Astrocyte of the cerebellum (primary cell): Measurements from ENCODE around the gene HYCC2.
A peak's percentile ranks its signal among the peaks of the same experiment; 100 is the strongest.
"Not testable (repeated sequence)": the region's sequence is repeated elsewhere in the genome, so short reads cannot be mapped to it uniquely, and the experiment has no call there.

Experiments
- DNase-seq: peaks from one replicate; pipeline ENCODE4 v3.0.0-alpha.2; 2011; ENCODE audit warnings: low read depth
- H3K4me3 ChIP-seq: 2 replicates; pipeline ENCODE4 v1.5.1; 2011; ENCODE audit warnings: mild to moderate bottlenecking, low read depth, low read length, moderate library complexity
- in situ Hi-C: cut with HindIII; loops from 2 replicates; pipeline ENCODE4 v1.10.0; 2017; ENCODE audit warnings: low sequenced_read_pairs
- TF ChIP-seq, protein P1 (sequence below): IDR thresholded peaks from 2 replicates; pipeline ENCODE4 v1.5.1; 2012; ENCODE audit warnings: low read length, low read depth, moderate library complexity, mild to moderate bottlenecking; ENCODE audit errors: missing control alignments

The HYCC2 gene

DNA sequence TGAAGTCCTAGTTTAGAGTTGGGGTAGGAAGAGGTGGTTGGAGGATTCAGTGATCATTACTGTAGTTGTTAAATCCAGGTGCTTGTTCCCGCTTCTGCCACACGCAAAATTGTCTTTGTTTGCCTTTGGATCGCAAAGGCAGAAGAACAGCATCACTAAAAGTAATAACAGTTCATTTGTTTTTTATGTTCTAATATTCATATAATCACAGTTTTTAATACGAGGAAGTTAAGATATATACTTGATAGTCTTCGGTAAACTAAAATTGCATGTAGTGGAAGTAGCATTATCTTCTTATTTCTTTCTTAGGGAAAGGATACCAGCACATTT is 695 bp upstream of the HYCC2 start:
- in situ Hi-C loops = no loop called here
- DNase-seq = no peak
- peak overlapping the region; percentile 82 for H3K4me3 ChIP-seq
- TF ChIP-seq, protein P1, sequence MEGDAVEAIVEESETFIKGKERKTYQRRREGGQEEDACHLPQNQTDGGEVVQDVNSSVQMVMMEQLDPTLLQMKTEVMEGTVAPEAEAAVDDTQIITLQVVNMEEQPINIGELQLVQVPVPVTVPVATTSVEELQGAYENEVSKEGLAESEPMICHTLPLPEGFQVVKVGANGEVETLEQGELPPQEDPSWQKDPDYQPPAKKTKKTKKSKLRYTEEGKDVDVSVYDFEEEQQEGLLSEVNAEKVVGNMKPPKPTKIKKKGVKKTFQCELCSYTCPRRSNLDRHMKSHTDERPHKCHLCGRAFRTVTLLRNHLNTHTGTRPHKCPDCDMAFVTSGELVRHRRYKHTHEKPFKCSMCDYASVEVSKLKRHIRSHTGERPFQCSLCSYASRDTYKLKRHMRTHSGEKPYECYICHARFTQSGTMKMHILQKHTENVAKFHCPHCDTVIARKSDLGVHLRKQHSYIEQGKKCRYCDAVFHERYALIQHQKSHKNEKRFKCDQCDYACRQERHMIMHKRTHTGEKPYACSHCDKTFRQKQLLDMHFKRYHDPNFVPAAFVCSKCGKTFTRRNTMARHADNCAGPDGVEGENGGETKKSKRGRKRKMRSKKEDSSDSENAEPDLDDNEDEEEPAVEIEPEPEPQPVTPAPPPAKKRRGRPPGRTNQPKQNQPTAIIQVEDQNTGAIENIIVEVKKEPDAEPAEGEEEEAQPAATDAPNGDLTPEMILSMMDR = no peak

DNA sequence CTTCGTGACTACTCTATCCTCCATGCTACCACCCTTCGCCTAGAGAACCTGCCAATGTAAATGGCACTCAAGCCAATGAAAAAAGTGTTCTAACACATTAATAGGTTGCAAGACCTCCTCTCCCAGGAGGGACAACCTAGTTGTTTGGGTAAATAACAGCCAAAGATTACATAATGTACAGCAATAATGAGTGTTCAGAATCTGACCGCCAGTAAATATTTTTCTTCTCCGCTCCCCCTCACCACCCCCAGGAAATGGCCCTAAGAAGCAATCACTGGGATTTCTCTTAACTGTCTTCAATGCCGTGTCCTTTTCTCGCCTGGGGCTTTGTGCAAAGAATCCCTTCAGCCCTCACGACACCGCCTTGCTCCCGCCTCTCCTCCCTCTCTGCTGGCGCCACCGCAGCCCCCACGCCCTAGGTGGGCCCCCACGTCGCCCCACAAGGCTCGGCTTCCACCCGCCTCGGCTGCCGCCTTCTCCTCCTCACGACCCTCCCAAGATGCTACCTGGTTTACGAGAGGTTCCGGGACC is 458 bp downstream of the HYCC2 start:
- peak overlapping the region; percentile 82 for H3K4me3 ChIP-seq
- TF ChIP-seq, protein P1 = no peak
- no peak for DNase-seq
- in situ Hi-C loops = no loop called here

DNA sequence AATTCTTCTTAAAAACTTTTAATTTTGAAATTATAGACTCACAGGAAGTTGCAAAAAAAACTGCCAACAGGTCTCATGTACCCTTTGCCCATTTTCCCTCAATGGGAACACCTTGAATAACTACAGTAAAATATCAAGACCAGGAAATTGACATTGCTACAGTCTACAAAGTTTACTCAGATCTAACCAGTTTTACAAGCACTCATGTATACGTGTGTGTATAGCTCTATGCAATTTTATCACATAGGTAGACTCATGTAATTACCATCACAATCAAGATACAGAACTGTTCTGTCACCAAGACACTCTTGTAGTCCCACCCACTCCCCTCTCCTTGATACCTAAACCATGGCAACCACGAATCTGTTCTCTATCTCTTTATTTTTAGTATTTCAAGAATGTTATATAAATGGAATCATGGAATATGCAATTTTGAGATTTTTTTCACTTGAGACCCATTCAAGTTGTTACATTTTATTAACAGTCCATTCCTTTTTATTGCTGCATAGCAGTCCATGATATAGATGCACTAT is 6.6 kb downstream of the HYCC2 start:
- no peak for DNase-seq
- TF ChIP-seq, protein P1 = no peak
- in situ Hi-C loops = no loop called here
- H3K4me3 ChIP-seq = no peak overlapping the region

DNA sequence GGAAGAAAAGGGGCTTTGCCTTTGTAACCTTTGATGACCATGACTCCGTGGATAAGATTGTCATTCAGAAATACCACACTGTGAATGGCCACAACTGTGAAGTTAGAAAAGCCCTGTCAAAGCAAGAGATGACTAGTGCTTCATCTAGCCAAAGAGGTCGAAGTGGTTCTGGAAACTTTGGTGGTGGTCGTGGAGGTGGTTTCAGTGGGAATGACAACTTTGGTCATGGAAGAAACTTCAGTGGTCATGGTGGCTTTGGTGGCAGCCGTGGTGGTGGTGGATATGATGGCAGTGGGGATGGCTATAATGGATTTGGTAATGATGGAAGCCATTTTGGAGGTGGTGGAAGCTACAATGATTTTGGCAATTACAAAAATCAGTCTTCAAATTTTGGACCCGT is 8.0 kb downstream of the HYCC2 start:
- in situ Hi-C loops, DNase-seq, H3K4me3 ChIP-seq: not testable (repeated sequence)

DNA sequence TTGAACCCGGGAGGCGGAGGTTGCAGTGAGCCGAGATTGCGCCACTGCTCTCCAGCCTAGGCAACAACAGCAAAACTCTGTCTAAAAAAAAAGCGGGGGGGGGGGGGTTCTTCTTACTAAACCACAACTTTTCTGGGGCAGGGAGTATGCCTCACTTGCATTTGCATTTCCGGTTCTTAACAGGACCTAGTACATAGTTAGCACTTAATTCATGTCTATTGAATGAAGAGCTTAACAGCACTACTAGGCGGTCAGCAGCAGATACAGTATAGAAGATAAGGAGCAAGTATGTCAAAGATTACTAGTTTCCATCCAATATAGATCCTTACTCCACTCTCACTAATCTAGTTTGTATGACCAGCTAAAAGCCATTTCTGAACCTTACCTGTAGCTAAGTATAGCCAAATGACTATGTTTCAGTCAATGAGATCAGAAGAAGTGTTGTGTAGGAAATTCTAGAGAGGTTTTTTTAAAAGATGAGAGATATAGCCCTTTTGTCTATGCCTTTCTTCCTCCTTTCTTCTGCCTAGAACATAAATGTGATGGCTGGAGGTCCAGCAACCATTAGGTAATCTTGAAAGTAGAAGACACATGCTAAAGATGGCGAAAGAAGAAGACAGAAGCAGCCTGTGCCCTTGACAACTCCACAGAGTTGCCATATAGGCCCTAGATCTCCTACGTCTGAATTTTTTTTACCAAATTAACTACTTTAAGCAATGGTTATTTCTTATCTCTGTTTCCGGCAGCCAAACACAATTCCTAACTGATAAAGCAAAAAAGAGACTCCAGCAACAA is 11.3 kb downstream of the HYCC2 start:
- TF ChIP-seq, protein P1 = no peak
- no peak for DNase-seq
- H3K4me3 ChIP-seq = no peak overlapping the region
- in situ Hi-C loops = no loop called here

- H3K4me3 ChIP-seq = no peak overlapping the region
- TF ChIP-seq, protein P1 = no peak
- no peak for DNase-seq
- in situ Hi-C loops = no loop called here
Measured at GRCh38 chr2:201058914-201059313, 12.6 kb downstream of the HYCC2 start.

- in situ Hi-C loops = no loop called here
- no peak overlapping the region for H3K4me3 ChIP-seq
- DNase-seq = no peak
- TF ChIP-seq, protein P1 = no peak
Measured at GRCh38 chr2:201057715-201058248, 13.7 kb downstream of the HYCC2 start.
